ENCODE data around the gene SPAG6. TPM values are rescaled to one million over a fixed set of nuclear protein-coding genes. Genes with fewer than 3 reads are reported as not detected.

SPAG6 gene
- total RNA-seq, 1 experiment from 2014 or later: 0.79 TPM

- intact Hi-C loops (cut with micrococcal nuclease; ENCODE audit: unreplicated experiment): loop anchor here (10.0 kb wide), 2 partner anchors 236 to 656 kb away; no protein-coding TSS in a partner anchor
- Mint-ChIP-seq H3K4me1 (ENCODE audit: low read depth, unreplicated experiment) (peaks cover 10% of the 10 kb centered on the region), H3K27ac (ENCODE audit: unreplicated experiment) (no peak overlapping the region), H3K27me3 (ENCODE audit: insufficient read depth, unreplicated experiment) (no peaks in the 10 kb centered on the region), H3K4me3 (ENCODE audit: unreplicated experiment) (no peak overlapping the region), H3K9me3 (ENCODE audit: unreplicated experiment) (no peaks in the 10 kb centered on the region), H3K36me3 (ENCODE audit: insufficient read depth, unreplicated experiment) (peaks cover 57% of the 10 kb centered on the region)
- Histone ChIP-seq H3K9me3 (no peaks in the 10 kb centered on the region), H3K27me3 (replicated peaks; ENCODE audit: control insufficient read depth, insufficient read depth, low read length) (no peaks in the 10 kb centered on the region), H3K4me3 (ENCODE audit: low read depth, low read length) (no peak overlapping the region), H3K4me1 (peaks cover 19% of the 10 kb centered on the region), H3K36me3 (ENCODE audit: control insufficient read depth, insufficient read depth, low read length) (peaks cover 2% of the 10 kb centered on the region; the same call in 1 of the 2 replicates)
- TF ChIP-seq CTCF (IDR thresholded peaks at IDR 0.05; ENCODE audit: insufficient read depth in 1 of 2, low read depth in 1 of 2, low read length in 1 of 2, severe bottlenecking in 1 of 2, unreplicated experiment in 1 of 2): no peak
- BruUV-seq (replicated peaks): no TSS peak
- POLR2A ChIA-PET: no interaction called here
- CTCF ChIA-PET: no interaction called here
- no peak for DNase-seq
These were observed 16.1 kb upstream of the SPAG6 start for GRCh38 chr10:22329150-22329549.

- no peak overlapping the region for H3K27ac Mint-ChIP-seq (ENCODE audit: unreplicated experiment)
- no peaks in the 10 kb centered on the region for H3K4me1 Mint-ChIP-seq (ENCODE audit: low read depth, unreplicated experiment)
- TF ChIP-seq CTCF (IDR thresholded peaks at IDR 0.05; ENCODE audit: insufficient read depth in 1 of 2, low read depth in 1 of 2, low read length in 1 of 2, severe bottlenecking in 1 of 2, unreplicated experiment in 1 of 2): no peak
- BruUV-seq (replicated peaks): no TSS peak
- H3K27me3 Mint-ChIP-seq (ENCODE audit: insufficient read depth, unreplicated experiment): no peaks in the 10 kb centered on the region
- POLR2A ChIA-PET: interaction anchor here (0.6 kb wide), 1 partner anchor 297 kb away, joined by 4 read pairs; no protein-coding TSS in a partner anchor
- no peaks in the 10 kb centered on the region for H3K9me3 ChIP-seq
- CTCF ChIA-PET: no interaction called here
- no peak overlapping the region for H3K4me3 Mint-ChIP-seq (ENCODE audit: unreplicated experiment)
- intact Hi-C loops (cut with micrococcal nuclease; ENCODE audit: unreplicated experiment): no loop called here
- H3K36me3 Mint-ChIP-seq (ENCODE audit: insufficient read depth, unreplicated experiment): peaks cover 45% of the 10 kb centered on the region
- no peak for DNase-seq
- H3K4me3 ChIP-seq (ENCODE audit: low read depth, low read length): no peak overlapping the region
- H3K27me3 ChIP-seq (replicated peaks; ENCODE audit: control insufficient read depth, insufficient read depth, low read length): no peaks in the 10 kb centered on the region
- no peaks in the 10 kb centered on the region for H3K9me3 Mint-ChIP-seq (ENCODE audit: unreplicated experiment)
- no peaks in the 10 kb centered on the region for H3K4me1 ChIP-seq
- H3K36me3 ChIP-seq (ENCODE audit: control insufficient read depth, insufficient read depth, low read length): peaks cover 2% of the 10 kb centered on the region; the same call in 1 of the 2 replicates
These were observed 13.1 kb upstream of the SPAG6 start for GRCh38 chr10:22332116-22332692.

GRCh38 chr10:22333167-22333974 lies 11.9 kb upstream of the SPAG6 start:
- intact Hi-C loops (cut with micrococcal nuclease; ENCODE audit: unreplicated experiment): no loop called here
- Mint-ChIP-seq H3K27me3 (ENCODE audit: insufficient read depth, unreplicated experiment) (peaks cover 2% of the 10 kb centered on the region), H3K4me1 (ENCODE audit: low read depth, unreplicated experiment) (no peaks in the 10 kb centered on the region), H3K9me3 (ENCODE audit: unreplicated experiment) (no peaks in the 10 kb centered on the region), H3K4me3 (ENCODE audit: unreplicated experiment) (no peak overlapping the region), H3K36me3 (ENCODE audit: insufficient read depth, unreplicated experiment) (peaks cover 43% of the 10 kb centered on the region), H3K27ac (ENCODE audit: unreplicated experiment) (peak overlapping the region; percentile 7)
- Histone ChIP-seq H3K27me3 (replicated peaks; ENCODE audit: control insufficient read depth, insufficient read depth, low read length) (no peaks in the 10 kb centered on the region), H3K36me3 (ENCODE audit: control insufficient read depth, insufficient read depth, low read length) (peaks cover 2% of the 10 kb centered on the region; the same call in 1 of the 2 replicates), H3K4me3 (ENCODE audit: low read depth, low read length) (no peak overlapping the region), H3K4me1 (no peaks in the 10 kb centered on the region), H3K9me3 (no peaks in the 10 kb centered on the region)
- POLR2A ChIA-PET: no interaction called here
- no peak for TF ChIP-seq CTCF (IDR thresholded peaks at IDR 0.05; ENCODE audit: insufficient read depth in 1 of 2, low read depth in 1 of 2, low read length in 1 of 2, severe bottlenecking in 1 of 2, unreplicated experiment in 1 of 2)
- DNase-seq: no peak
- no TSS peak for BruUV-seq (replicated peaks)
- CTCF ChIA-PET: no interaction called here

Measured in Caco-2 (cell line).